H9 (cell line): Measurements from ENCODE around the gene FMN1. TPM values are rescaled to one million over a fixed set of nuclear protein-coding genes. Genes with fewer than 3 reads are reported as not detected.

ENCODE experiments used
- DNase-seq: peaks from one replicate; pipeline ENCODE4 v3.0.0-alpha.2; 2017
- H2AFZ ChIP-seq: one replicate; pipeline ENCODE4 v1.6.1; 2013; ENCODE audit warnings: mild to moderate bottlenecking, low read length, control low read depth, moderate library complexity
- H2AK5ac ChIP-seq: 2 replicates; pipeline ENCODE4 v1.6.1; 2013; ENCODE audit warnings: low read length, control low read depth, mixed read lengths; ENCODE audit not compliant: insufficient read length
- H2BK120ac ChIP-seq: one replicate; pipeline ENCODE4 v1.6.1; 2013; ENCODE audit warnings: low read depth, mild to moderate bottlenecking, low read length, control low read depth, inconsistent platforms; ENCODE audit not compliant: poor library complexity, severe bottlenecking
- H2BK12ac ChIP-seq: 2 replicates; pipeline ENCODE4 v1.6.1; 2013; ENCODE audit warnings: low read length, control low read depth, mixed read lengths, low read depth; ENCODE audit not compliant: insufficient read length
- H2BK15ac ChIP-seq: 2 replicates; pipeline ENCODE4 v1.6.1; 2013; ENCODE audit warnings: low read depth, low read length, control low read depth
- H2BK20ac ChIP-seq: one replicate; pipeline ENCODE4 v1.6.1; 2013; ENCODE audit warnings: low read depth, mild to moderate bottlenecking, low read length, control low read depth, inconsistent platforms; ENCODE audit not compliant: poor library complexity, severe bottlenecking
- H2BK5ac ChIP-seq: 2 replicates; pipeline ENCODE4 v1.6.1; 2013; ENCODE audit warnings: low read length, control low read depth, mixed read lengths; ENCODE audit not compliant: insufficient read length
- H3K14ac ChIP-seq: 2 replicates; pipeline ENCODE4 v1.6.1; 2013; ENCODE audit warnings: low read length, control low read depth; ENCODE audit not compliant: insufficient read depth
- H3K18ac ChIP-seq: 2 replicates; pipeline ENCODE4 v1.6.1; 2013; ENCODE audit warnings: low read depth, mild to moderate bottlenecking, mixed read lengths, low read length, control low read depth; ENCODE audit not compliant: insufficient read length
- H3K23ac ChIP-seq: 2 replicates; pipeline ENCODE4 v1.6.1; 2013; ENCODE audit warnings: low read length, control low read depth, mixed read lengths, low read depth; ENCODE audit not compliant: insufficient read length
- H3K23me2 ChIP-seq: 2 replicates; pipeline ENCODE4 v1.6.1; 2013; ENCODE audit warnings: low read depth, mild to moderate bottlenecking, mixed read lengths, low read length, control low read depth; ENCODE audit not compliant: insufficient read length, poor library complexity, severe bottlenecking
- H3K27ac ChIP-seq: 2 replicates; pipeline ENCODE4 v1.5.1; 2013; ENCODE audit warnings: low read length, control low read depth, mixed read lengths, low read depth; ENCODE audit not compliant: insufficient read length
- H3K27me3 ChIP-seq: 2 replicates; pipeline ENCODE4 v1.6.1; 2013; ENCODE audit warnings: low read length, control low read depth, inconsistent platforms; ENCODE audit not compliant: insufficient read depth
- H3K4ac ChIP-seq: 2 replicates; pipeline ENCODE4 v1.6.1; 2013; ENCODE audit warnings: low read depth, mild to moderate bottlenecking, control low read depth, inconsistent platforms, low read length, moderate library complexity
- H3K4me1 ChIP-seq: 2 replicates; pipeline ENCODE4 v1.6.1; 2013; ENCODE audit warnings: low read length, control low read depth, inconsistent platforms; ENCODE audit not compliant: insufficient read depth
- H3K4me2 ChIP-seq: 2 replicates; pipeline ENCODE4 v1.6.1; 2013; ENCODE audit warnings: low read length, control low read depth, mixed read lengths; ENCODE audit not compliant: insufficient read length, insufficient read depth
- H3K56ac ChIP-seq: 2 replicates; pipeline ENCODE4 v1.6.1; 2013; ENCODE audit warnings: low read depth, mild to moderate bottlenecking, mixed read lengths, low read length, control low read depth; ENCODE audit not compliant: insufficient read length
- H3K79me1 ChIP-seq: 2 replicates; pipeline ENCODE4 v1.6.1; 2013; ENCODE audit warnings: low read depth, mild to moderate bottlenecking, moderate library complexity, low read length, control low read depth, inconsistent platforms; ENCODE audit not compliant: insufficient read depth, poor library complexity, severe bottlenecking
- H3K79me2 ChIP-seq: 2 replicates; pipeline ENCODE4 v1.6.1; 2013; ENCODE audit warnings: low read length, control low read depth, inconsistent platforms; ENCODE audit not compliant: insufficient read depth
- H3K9ac ChIP-seq: 2 replicates; pipeline ENCODE4 v1.6.1; 2013; ENCODE audit warnings: low read length, control low read depth, mixed read lengths; ENCODE audit not compliant: insufficient read length; ENCODE audit errors: extremely low read depth
- H3K9me3 ChIP-seq: one replicate; pipeline ENCODE4 v1.6.1; 2013; ENCODE audit warnings: low read depth, low read length, inconsistent platforms; ENCODE audit not compliant: control insufficient read depth
- H3T11ph ChIP-seq: one replicate; pipeline ENCODE4 v1.6.1; 2013; ENCODE audit warnings: mild to moderate bottlenecking, low read length, control low read depth, inconsistent platforms
- H4K20me1 ChIP-seq: one replicate; pipeline ENCODE4 v1.6.1; 2013; ENCODE audit not compliant: control insufficient read depth, insufficient read length, insufficient read depth
- H4K5ac ChIP-seq: 2 replicates; pipeline ENCODE4 v1.6.1; 2013; ENCODE audit warnings: low read depth, mild to moderate bottlenecking, mixed read lengths, low read length, control low read depth; ENCODE audit not compliant: insufficient read length
- H4K8ac ChIP-seq: replicated peaks from 2 replicates; pipeline ENCODE4 v1.6.1; 2013; ENCODE audit warnings: low read length, control low read depth, mixed read lengths, low read depth; ENCODE audit not compliant: insufficient read length
- H4K91ac ChIP-seq: 2 replicates; pipeline ENCODE4 v1.6.1; 2013; ENCODE audit warnings: low read depth, mild to moderate bottlenecking, moderate library complexity, mixed read lengths, low read length, control low read depth; ENCODE audit not compliant: insufficient read length
- H3K27ac Mint-ChIP-seq, 3 experiments: 2 replicates in 2 of 3; 3 replicates in 1 of 3; pipeline ENCODE4 v1.8.0; 2020 to 2021; ENCODE audit warnings: mixed read lengths in 3 of 3, mild to moderate bottlenecking in 1 of 3, moderate library complexity in 1 of 3
- H3K27me3 Mint-ChIP-seq: 2 replicates; pipeline ENCODE4 v1.8.0; 2021; ENCODE audit warnings: low read depth, mild to moderate bottlenecking, moderate library complexity, mixed read lengths
- H3K36me3 Mint-ChIP-seq, 3 experiments: 2 replicates in 2 of 3; 3 replicates in 1 of 3; pipeline ENCODE4 v1.8.0; 2020 to 2021; ENCODE audit warnings: low read depth in 3 of 3, mixed read lengths in 3 of 3; ENCODE audit not compliant: insufficient read depth in 1 of 3
- H3K4me1 Mint-ChIP-seq, 2 experiments: 2 replicates each; pipeline ENCODE4 v1.8.0; 2020; ENCODE audit warnings: mixed read lengths in 2 of 2
- H3K4me3 Mint-ChIP-seq, 2 experiments: 2 replicates in 1 of 2; 3 replicates in 1 of 2; pipeline ENCODE4 v1.8.0; 2020 to 2021; ENCODE audit warnings: mild to moderate bottlenecking in 2 of 2, mixed read lengths in 2 of 2, moderate library complexity in 1 of 2
- H3K9me3 Mint-ChIP-seq, 2 experiments: 2 replicates in 1 of 2; 3 replicates in 1 of 2; pipeline ENCODE4 v1.8.0; 2020; ENCODE audit warnings: mild to moderate bottlenecking in 2 of 2, mixed read lengths in 2 of 2, moderate library complexity in 1 of 2
- WGBS: extraction: QIAGEN DNeasy Blood & Tissue Kit; methylation state at CpG from one replicate; pipeline ENCODE4 v1.1.7; 2013; ENCODE audit warnings: missing lambda C conversion rate, low lambda C conversion rate, mixed read lengths; ENCODE audit not compliant: insufficient read length; ENCODE audit errors: extremely low coverage; 5-methylcytosine and 5-hydroxymethylcytosine counted together
- total RNA-seq: library from RNA; stranded (reverse); gene quantifications from 2 replicates; pipeline ENCODE4 v1.2.1, GENCODE V29; 2021
- TF ChIP-seq, protein P1 (sequence below): fragments of 200-600 bp; sonication (generic); conservative IDR thresholded peaks from 3 replicates; pipeline ENCODE4 v1.8.0; 2021; ENCODE audit warnings: antibody characterized with exemption, mild to moderate bottlenecking

The FMN1 gene
- total RNA-seq, 1 experiment from 2014 or later: 1.9 TPM

- Histone ChIP-seq H3K4me2 (no peak overlapping the region), H3K79me1 (no peaks in the 10 kb centered on the region), H2BK12ac (no peak overlapping the region), H3K27me3 (no peaks in the 10 kb centered on the region), H3K9me3 (no peaks in the 10 kb centered on the region), H2BK15ac (no peak overlapping the region), H4K91ac (no peak overlapping the region), H2AFZ (no peak overlapping the region), H3K56ac (no peak overlapping the region), H3K9ac (no peak overlapping the region), H2BK20ac (no peak overlapping the region), H3K4me1 (no peaks in the 10 kb centered on the region), H3K27ac (no peak overlapping the region), H3K23me2 (no peaks in the 10 kb centered on the region), H3K14ac (no peak overlapping the region), H2BK5ac (no peak overlapping the region), H2BK120ac (no peak overlapping the region), H3K18ac (no peak overlapping the region), H3T11ph (no peak overlapping the region), H4K8ac (no peak overlapping the region), H2AK5ac (no peak overlapping the region), H4K5ac (no peak overlapping the region), H3K23ac (no peak overlapping the region), H3K79me2 (no peaks in the 10 kb centered on the region), H3K4ac (no peak overlapping the region), H4K20me1 (no peaks in the 10 kb centered on the region)
- no peak overlapping the region for H3K27ac Mint-ChIP-seq
- no peak for DNase-seq
- TF ChIP-seq, protein P1, sequence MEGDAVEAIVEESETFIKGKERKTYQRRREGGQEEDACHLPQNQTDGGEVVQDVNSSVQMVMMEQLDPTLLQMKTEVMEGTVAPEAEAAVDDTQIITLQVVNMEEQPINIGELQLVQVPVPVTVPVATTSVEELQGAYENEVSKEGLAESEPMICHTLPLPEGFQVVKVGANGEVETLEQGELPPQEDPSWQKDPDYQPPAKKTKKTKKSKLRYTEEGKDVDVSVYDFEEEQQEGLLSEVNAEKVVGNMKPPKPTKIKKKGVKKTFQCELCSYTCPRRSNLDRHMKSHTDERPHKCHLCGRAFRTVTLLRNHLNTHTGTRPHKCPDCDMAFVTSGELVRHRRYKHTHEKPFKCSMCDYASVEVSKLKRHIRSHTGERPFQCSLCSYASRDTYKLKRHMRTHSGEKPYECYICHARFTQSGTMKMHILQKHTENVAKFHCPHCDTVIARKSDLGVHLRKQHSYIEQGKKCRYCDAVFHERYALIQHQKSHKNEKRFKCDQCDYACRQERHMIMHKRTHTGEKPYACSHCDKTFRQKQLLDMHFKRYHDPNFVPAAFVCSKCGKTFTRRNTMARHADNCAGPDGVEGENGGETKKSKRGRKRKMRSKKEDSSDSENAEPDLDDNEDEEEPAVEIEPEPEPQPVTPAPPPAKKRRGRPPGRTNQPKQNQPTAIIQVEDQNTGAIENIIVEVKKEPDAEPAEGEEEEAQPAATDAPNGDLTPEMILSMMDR: no peak
- peaks cover 4 to 11% of the 10 kb centered on the region in 2 experiments for H3K4me1 Mint-ChIP-seq
- no peak overlapping the region for H3K4me3 Mint-ChIP-seq
- no CpG with 5 or more reads among the region's 4 CpGs for WGBS
- H3K9me3 Mint-ChIP-seq: no peaks in the 10 kb centered on the region
- H3K36me3 Mint-ChIP-seq: no peaks in the 10 kb centered on the region
- H3K27me3 Mint-ChIP-seq: no peaks in the 10 kb centered on the region
These were observed 212.5 kb downstream of the FMN1 start for GRCh38 chr15:32982001-32982400.
